ENCODE results near the gene PANK1. TPM values are rescaled to one million over a fixed set of nuclear protein-coding genes. Genes with fewer than 3 reads are reported as not detected.

The PANK1 gene
- total and polyA plus RNA-seq, 2 of the 8 experiments (the other 6 are each of a cell fraction or from before 2014, with no cell fraction given) = 18.5 to 40.4 TPM

DNA sequence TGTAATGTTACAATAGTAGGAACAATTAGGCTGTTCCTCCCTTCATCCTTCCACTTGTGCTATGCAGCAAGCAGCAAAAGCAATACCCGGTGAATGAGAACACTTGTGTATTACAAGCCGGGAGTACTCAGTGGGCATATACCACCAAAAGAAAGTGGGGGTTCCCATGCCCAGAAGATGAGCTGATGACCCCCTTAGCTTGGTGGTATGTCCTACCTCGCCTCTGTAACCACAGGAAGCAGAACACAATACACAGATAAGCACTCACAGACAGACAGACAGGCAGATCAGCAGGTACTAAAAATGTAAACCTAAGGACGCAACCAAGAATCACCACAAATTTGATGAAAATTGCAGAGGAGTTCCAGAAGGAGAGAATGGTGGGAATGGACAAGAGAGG, 40.9 kb upstream of the PANK1 start (continued):
- TF ChIP-seq, protein P1, sequence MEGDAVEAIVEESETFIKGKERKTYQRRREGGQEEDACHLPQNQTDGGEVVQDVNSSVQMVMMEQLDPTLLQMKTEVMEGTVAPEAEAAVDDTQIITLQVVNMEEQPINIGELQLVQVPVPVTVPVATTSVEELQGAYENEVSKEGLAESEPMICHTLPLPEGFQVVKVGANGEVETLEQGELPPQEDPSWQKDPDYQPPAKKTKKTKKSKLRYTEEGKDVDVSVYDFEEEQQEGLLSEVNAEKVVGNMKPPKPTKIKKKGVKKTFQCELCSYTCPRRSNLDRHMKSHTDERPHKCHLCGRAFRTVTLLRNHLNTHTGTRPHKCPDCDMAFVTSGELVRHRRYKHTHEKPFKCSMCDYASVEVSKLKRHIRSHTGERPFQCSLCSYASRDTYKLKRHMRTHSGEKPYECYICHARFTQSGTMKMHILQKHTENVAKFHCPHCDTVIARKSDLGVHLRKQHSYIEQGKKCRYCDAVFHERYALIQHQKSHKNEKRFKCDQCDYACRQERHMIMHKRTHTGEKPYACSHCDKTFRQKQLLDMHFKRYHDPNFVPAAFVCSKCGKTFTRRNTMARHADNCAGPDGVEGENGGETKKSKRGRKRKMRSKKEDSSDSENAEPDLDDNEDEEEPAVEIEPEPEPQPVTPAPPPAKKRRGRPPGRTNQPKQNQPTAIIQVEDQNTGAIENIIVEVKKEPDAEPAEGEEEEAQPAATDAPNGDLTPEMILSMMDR (IDR thresholded peaks at IDR 0.05; ENCODE audit: control extremely low read depth in 1 of 3, insufficient read depth in 1 of 3, low read depth in 1 of 3, low read length in 3 of 3) = no peak
- TF ChIP-seq POLR2AphosphoS5 (IDR thresholded peaks at IDR 0.05; ENCODE audit: low read depth, low read length) (no peak), EP300 (IDR thresholded peaks at IDR 0.05; ENCODE audit: borderline replicate concordance in 1 of 2, low read depth in 2 of 2, low read length in 2 of 2) (no peak), SP4 (IDR thresholded peaks at IDR 0.05; ENCODE audit: low read length) (no peak), SRF (IDR thresholded peaks at IDR 0.05; ENCODE audit: low read depth, low read length) (no peak)

Measured in H1 (cell line).